COLO668 (cell line): Measurements from ENCODE around the gene NFATC1.

ENCODE experiments used
- DNase-seq: peaks from one replicate; lab custom pipeline; 2025; ENCODE audit not compliant: unreplicated experiment; lab: John Stamatoyannopoulos, UW

NFATC1 gene

DNA sequence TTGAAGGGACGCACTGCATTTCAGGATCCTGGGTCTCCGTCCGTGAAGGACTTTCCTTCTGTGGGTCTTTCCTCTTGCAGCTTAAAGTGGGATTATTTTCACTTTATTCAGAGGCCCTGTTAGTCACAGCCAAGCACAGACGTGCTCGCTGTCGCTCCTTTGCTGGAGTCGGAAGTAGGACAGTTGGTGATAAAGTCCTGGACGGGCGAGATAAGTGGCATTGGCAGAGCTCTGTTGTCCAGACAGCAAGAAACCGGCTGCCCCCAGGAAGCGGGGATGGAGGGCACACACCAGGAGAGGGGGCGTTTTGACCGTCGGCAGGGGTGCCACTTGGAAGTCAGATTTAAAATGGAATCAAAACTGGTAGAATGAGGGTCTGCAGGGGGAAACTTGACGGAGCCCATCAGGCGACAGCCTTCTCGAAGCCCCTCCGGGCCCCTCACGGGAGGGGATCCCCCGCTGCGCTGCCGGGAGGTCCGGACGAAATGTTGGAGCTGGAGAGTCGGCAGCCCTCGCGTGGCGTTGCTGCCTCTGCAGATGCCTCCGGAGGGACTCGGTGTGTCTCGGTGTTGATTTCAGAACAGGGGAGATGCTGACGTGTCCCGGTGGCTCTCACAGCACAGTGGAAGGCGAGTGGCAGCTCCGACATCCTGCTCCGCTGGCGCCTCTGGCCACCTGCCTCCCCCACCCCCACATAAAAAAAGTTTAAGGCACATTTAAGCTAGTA lies 124.2 kb downstream of the NFATC1 start:
- no peak for DNase-seq

GRCh38 chr18:79520478-79521390 lies 125.0 kb downstream of the NFATC1 start:
- DNase-seq = no peak

DNA sequence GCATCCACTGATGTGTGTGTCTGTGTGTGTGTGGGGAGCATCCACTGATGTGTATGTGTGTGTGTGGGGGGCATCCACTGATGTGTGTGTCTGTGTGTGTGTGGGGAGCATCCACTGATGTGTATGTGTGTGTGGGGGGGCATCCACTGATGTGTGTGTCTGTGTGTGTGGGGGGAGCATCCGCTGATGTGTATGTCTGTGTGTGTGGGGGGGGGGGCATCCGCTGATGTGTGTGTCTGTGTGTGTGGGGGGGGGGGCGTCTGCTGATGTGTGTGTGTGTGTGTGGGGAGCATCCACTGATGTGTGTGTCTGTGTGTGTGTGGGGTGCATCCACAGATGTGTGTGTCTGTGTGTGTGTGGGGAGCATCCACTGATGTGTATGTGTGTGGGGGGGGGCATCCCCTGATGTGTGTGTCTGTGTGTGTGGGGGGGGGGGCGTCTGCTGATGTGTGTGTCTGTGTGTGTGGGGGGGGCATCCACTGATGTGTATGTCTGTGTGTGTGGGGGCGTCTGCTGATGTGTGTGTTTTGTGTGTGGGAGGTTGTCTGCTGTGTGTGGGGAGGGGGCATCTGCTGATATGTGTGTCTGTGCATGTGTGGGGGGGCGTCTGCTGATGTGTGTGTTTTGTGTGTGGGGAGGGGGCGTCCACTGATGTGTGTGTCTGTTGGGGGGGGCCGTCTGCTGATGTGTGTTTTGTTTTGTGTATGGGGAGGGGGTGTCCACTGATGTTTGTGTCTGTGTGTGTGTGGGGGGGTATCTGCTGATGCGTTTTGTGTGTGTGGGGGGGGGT lies 125.9 kb downstream of the NFATC1 start:
- no peak for DNase-seq

GRCh38 chr18:79522451-79523205 lies 126.9 kb downstream of the NFATC1 start:
- no peak for DNase-seq

DNA sequence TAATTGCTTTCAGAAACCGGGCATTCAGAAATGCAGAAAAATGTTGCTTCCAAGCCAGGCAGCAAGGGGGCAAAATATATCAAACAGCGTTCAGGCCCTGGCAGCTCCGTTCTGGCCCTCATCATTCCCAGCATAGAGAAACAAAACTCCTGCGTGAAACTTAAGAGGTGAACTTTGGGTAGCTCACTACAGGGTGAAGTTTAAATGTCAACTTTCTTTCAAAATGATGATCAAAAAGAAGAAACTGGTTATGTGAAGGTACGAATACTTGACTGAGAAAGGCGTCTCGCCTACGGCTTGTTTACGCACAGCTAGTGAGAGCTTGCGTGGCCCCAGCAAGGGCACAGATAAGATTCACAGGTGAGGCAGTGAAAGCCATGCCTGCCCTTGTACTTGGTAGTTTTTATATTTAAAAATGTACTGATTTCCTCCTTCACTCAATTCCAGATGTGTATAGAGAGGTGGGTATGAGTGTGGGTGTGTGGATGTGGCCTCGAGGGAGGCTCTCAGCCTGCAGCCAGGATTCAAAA lies 127.5 kb downstream of the NFATC1 start:
- DNase-seq = no peak

DNA sequence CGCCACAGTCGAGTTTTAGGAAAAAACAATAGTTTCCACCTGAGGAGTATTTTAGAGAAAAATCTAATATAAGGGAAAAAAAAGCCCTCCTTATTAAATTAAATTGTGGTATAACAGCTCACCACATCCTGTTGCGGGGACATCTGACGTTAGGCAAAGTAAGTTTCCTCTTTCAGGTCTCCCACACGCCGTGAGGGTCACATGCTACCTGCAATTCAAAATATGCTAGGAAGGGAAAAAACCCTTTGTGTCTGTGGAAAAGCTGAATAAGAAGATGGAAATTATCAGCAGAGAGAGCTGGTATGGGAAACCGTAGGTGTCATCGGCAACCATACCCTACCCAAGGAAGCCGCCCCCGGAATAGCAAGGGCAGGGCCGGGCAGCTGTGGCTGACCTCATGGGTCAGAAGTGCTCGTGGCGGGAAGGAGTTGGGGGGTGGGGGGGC lies 128.0 kb downstream of the NFATC1 start:
- no peak for DNase-seq

GRCh38 chr18:79524181-79525078 lies 128.7 kb downstream of the NFATC1 start:
- DNase-seq = no peak

DNA sequence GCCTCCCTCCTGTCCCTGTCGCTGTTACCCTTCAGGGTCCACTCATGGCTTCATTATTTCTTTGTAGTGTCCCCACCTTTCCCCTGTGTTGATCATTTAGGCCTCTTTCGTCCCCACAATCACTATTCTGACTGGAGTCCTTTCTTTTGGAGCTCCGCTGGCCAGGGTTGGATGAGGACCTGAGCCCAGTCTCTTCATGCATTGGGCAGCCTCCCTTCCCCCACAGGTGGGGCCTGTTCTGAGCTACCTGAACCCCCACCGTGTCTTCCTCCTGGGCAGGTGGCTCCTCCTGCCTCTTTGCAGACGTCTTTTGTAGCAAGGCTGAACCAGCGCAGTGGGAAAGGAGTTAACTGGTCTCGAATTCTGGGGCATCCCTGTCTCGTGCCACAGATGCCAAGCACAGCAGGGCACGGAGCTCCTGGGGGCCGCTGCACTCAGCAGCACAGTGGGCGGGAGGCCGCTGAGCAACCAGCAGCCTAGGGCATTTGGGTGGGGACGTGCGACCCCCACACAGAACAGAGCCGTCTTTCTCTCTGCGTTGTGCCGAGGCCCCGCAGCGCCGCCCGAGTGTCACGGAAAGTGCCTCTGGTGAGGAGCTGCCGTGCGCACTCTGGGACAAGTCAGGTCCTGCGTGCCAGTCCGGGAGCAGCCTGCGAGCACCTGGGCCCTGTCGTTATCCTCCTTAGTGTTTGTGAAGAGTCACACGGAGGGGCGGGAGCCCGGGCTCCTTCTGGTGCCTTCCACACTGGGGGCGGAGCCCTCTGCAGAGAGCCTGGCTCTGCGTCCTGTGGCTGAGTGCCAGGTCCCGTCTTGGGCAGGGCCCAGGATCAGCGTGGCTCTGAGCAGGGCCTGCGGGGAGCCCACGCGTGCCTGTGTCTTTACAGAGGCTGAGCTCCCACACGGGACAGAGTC lies 130.1 kb downstream of the NFATC1 start:
- no peak for DNase-seq

- no peak for DNase-seq
Observed at GRCh38 chr18:79526468-79527460, 131.0 kb downstream of the NFATC1 start.

GRCh38 chr18:79527656-79528315 lies 132.1 kb downstream of the NFATC1 start:
- no peak for DNase-seq

DNA sequence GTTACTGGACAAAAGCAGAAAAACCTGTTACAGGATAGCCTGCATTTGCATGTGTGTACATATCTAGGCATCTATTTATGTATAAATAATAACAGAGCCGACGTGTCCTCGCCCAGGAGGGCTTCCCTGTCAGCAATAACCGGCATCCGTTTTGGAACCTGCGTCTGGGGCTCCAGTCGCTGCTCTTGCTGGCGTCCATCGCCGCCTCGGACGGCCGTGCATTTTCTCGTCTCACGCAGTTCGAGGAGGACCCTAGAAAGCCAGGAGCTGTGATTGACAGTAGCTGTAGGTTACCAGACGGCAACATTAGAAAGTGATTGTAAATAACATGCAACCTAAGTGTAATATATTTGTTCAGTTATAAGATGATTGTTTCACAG lies 132.6 kb downstream of the NFATC1 start:
- no peak for DNase-seq

DNA sequence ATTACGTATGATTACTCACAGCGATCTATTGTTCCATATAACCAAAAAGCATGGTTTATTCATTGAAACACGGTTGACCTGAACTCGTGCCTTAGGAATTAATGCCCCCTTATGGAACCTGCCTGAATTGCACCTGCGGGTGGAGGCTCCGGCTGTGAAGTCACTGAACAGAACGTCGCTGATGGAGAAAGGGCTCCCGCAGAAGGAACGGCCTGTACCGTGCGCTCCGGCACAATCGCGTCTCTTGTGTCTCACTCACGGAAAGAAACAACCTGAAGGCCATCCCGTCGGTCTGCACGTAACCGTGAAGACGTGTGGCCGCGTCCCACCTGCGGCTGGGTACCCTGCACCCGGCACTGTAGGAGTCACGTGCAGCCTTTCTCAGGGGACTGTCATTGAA lies 133.1 kb downstream of the NFATC1 start:
- DNase-seq = peak; percentile 62

DNA sequence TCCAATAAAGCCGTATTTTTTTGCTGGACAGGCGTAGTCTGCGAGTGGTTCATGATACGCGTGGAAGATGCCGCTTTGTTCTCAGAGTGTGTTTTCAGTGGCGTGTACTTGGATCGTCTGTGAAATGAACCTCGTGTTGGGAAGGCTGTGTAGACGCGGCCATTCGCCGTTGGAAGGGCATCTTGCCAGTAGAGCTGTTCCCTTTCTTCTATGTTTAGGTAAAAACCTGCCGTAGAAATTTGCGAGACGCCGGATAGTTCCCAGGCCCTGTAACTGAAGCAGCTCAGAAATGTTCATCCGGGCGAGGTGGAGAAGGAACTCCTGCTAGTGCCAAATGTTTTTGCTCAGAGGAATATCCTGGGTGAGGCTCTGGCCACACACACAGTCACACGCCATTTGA lies 133.6 kb downstream of the NFATC1 start:
- DNase-seq = no peak

DNA sequence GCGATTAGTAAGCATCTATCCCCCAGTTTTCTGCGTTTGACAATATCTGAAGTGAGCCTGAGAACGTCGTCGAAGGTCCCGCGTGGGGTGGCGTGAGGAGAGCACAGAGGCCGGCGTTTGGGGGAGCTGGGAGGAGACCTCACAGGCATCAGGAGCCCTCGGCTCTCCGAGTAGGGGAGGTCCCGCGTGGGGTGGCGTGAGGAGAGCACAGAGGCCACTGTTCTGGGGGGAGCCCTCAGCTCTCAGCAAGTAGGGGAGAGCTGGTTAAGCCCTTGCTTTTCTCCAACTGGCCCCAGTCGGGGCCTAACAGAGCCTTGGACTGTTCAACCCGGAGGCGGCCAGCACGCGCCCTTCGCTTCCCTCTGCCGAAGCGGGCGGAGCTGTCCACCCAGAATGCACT lies 134.3 kb downstream of the NFATC1 start:
- no peak for DNase-seq

DNA sequence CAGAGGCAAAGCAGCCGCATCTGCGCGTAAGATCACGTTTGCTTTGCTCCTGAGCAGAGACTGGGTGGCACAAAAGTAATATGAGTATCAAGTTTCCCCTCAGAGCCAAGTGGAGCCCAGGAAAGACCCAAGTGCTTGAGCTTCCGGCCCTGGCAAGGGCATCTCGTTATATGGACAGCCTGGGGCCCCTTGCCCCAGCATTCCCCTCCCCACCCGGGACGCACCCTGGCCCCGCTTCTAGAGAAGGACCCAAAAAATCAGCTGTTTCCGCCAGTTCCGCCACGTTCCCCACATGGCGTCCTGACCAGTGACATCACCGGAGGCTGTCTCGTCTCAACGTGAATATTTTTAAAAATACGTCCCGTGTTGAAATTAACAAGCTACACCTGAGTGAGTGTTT lies 135.1 kb downstream of the NFATC1 start:
- no peak for DNase-seq

- no peak for DNase-seq
Observed at GRCh38 chr18:79531386-79531785, 135.7 kb downstream of the NFATC1 start.

- no peak for DNase-seq
Observed at GRCh38 chr18:79531926-79532312, 136.2 kb downstream of the NFATC1 start.
